ENCODE results near the gene MYO18B.

DNA sequence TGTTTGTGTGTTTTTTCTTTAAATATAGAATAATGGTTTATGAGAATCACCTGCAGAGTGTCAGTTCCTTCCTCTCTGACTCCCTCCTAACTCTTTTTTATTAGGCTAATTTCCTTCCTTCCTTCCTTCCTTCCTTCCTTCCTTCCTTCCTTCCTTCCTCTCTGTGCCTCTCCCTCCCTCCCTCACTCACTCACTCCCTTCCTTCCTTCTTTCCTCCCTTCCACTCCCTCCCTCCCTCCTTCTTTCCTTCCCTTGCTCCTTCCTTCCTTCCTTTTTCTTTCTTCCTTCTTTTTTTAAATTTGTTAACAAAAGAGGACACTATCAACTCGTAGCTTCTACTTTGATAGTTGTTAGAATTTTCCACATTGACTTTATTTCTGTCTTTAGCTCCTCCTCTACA lies 274.9 kb downstream of the MYO18B start:
- TF ChIP-seq CTCF (IDR thresholded peaks at IDR 0.05; ENCODE audit: low read depth, low read length) (no peak), POLR2A (IDR thresholded peaks at IDR 0.05; ENCODE audit: extremely low read depth, insufficient read length) (no peak), MYC (IDR thresholded peaks at IDR 0.05; ENCODE audit: low read depth, low read length) (no peak)
- TF ChIP-seq, protein P1, sequence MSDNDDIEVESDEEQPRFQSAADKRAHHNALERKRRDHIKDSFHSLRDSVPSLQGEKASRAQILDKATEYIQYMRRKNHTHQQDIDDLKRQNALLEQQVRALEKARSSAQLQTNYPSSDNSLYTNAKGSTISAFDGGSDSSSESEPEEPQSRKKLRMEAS (IDR thresholded peaks at IDR 0.05; ENCODE audit: low read depth, low read length): no peak

Data from NB4 (cell line).